Skeletal muscle cell (primary cell): ENCODE data around the gene CAPZA2.
"Not testable (repeated sequence)": the region's sequence is repeated elsewhere in the genome, so short reads cannot be mapped to it uniquely, and the experiment has no call there.

Experiments
- DNase-seq: peaks from one replicate; pipeline ENCODE4 v3.0.0-alpha.2; 2010; ENCODE audit warnings: low read depth
- H3K4me3 ChIP-seq: 2 replicates; pipeline ENCODE4 v1.5.1; 2011; ENCODE audit warnings: low read depth, mild to moderate bottlenecking, control low read depth, low read length, moderate library complexity

The CAPZA2 gene

GRCh38 chr7:116950889-116951351, 88.5 kb downstream of the CAPZA2 start:
- no peak overlapping the region for H3K4me3 ChIP-seq
- DNase-seq, result no peak

- H3K4me3 ChIP-seq, result no peak overlapping the region
- DNase-seq, result no peak
These were observed 89.2 kb downstream of the CAPZA2 start for GRCh38 chr7:116951366-116952292.

- DNase-seq, result no peak
- peak overlapping the region; percentile 75 for H3K4me3 ChIP-seq
These were observed 90.4 kb downstream of the CAPZA2 start for GRCh38 chr7:116952635-116953371.

GRCh38 chr7:116953372-116953905, 91.1 kb downstream of the CAPZA2 start, which contains the start of gene ST7:
Gene ST7 (plus strand): TSS chr7:116953501. CDS start chr7:116953541, 40 bp downstream.
- peak; percentile 27 for DNase-seq
- peak within 1 kb of the TSS; percentile 75 for H3K4me3 ChIP-seq

- peak overlapping the region; percentile 75 for H3K4me3 ChIP-seq
- DNase-seq, result peak; percentile 51
These were observed 91.8 kb downstream of the CAPZA2 start for GRCh38 chr7:116953906-116954838.

GRCh38 chr7:116955340-116955739, 93.0 kb downstream of the CAPZA2 start:
- peak overlapping the region; percentile 75 for H3K4me3 ChIP-seq
- no peak for DNase-seq

- no peak for DNase-seq
- no peak overlapping the region for H3K4me3 ChIP-seq
These were observed 93.6 kb downstream of the CAPZA2 start for GRCh38 chr7:116955801-116956476.

- H3K4me3 ChIP-seq, result no peak overlapping the region
These were observed 94.1 kb downstream of the CAPZA2 start for GRCh38 chr7:116956477-116956804.

GRCh38 chr7:116957874-116958273, 95.5 kb downstream of the CAPZA2 start:
- no peak for DNase-seq
- H3K4me3 ChIP-seq, result no peak overlapping the region

More at GRCh38 chr7:116956477-116956804, 94.1 kb downstream of the CAPZA2 start:
- DNase-seq, result no peak

GRCh38 chr7:116961966-116962673, 99.7 kb downstream of the CAPZA2 start:
- DNase-seq, H3K4me3 ChIP-seq: not testable (repeated sequence)

GRCh38 chr7:116963234-116963633, 100.8 kb downstream of the CAPZA2 start:
- DNase-seq, result no peak
- H3K4me3 ChIP-seq, result no peak overlapping the region

- no peak for DNase-seq
- no peak overlapping the region for H3K4me3 ChIP-seq
These were observed 104.2 kb downstream of the CAPZA2 start for GRCh38 chr7:116966601-116967000.

GRCh38 chr7:116967254-116967922, 105.0 kb downstream of the CAPZA2 start:
- no peak overlapping the region for H3K4me3 ChIP-seq
- no peak for DNase-seq

GRCh38 chr7:116967983-116968382, 105.6 kb downstream of the CAPZA2 start:
- H3K4me3 ChIP-seq, result no peak overlapping the region
- DNase-seq, result no peak

- no peak overlapping the region for H3K4me3 ChIP-seq
- no peak for DNase-seq
These were observed 106.2 kb downstream of the CAPZA2 start for GRCh38 chr7:116968631-116969030.

GRCh38 chr7:116969371-116969902, 107.0 kb downstream of the CAPZA2 start:
- no peak for DNase-seq
- no peak overlapping the region for H3K4me3 ChIP-seq

- no peak for DNase-seq
- no peak overlapping the region for H3K4me3 ChIP-seq
These were observed 108.0 kb downstream of the CAPZA2 start for GRCh38 chr7:116970238-116970910.
